Cardiac muscle cell (in vitro differentiated cells and primary cell): ENCODE data around the gene PCNX2. TPM values are rescaled to one million over a fixed set of nuclear protein-coding genes. Genes with fewer than 3 reads are reported as not detected.

Source experiments
- DNase-seq, 2 donors: peaks; one replicate each; pipeline versions ENCODE4 v3.0.0 to v3.0.0-alpha.2; 2010 to 2017; ENCODE audit warnings: low read depth in 1 of 2, low spot score in 1 of 2
- H3K27ac ChIP-seq: fragments of 200-600 bp; sonication (generic); 2 replicates; pipeline ENCODE4 v1.5.1; 2016
- H3K27me3 ChIP-seq: fragments of 200-600 bp; sonication (generic); 2 replicates; pipeline ENCODE4 v1.6.0; 2016; ENCODE audit warnings: control low read depth
- H3K36me3 ChIP-seq: fragments of 200-600 bp; sonication (generic); 2 replicates; pipeline ENCODE4 v1.5.1; 2016; ENCODE audit warnings: control low read depth
- H3K4me1 ChIP-seq: fragments of 200-600 bp; sonication (generic); 2 replicates; pipeline ENCODE4 v1.8.1; 2017; ENCODE audit warnings: low read depth, mild to moderate bottlenecking, mixed run types
- H3K4me3 ChIP-seq: fragments of 200-600 bp; sonication (generic); 2 replicates; pipeline ENCODE4 v1.5.1; 2016; ENCODE audit warnings: mild to moderate bottlenecking
- H3K9me3 ChIP-seq: fragments of 200-600 bp; sonication (generic); 2 replicates; pipeline ENCODE4 v1.5.1; 2017; ENCODE audit warnings: low read depth, mild to moderate bottlenecking, control low read depth
- CTCF ChIP-seq: IDR thresholded peaks from 2 replicates; pipeline ENCODE4 v1.5.1; 2012; ENCODE audit warnings: low read depth, mild to moderate bottlenecking, low read length
- polyA plus RNA-seq: library from polyadenylated mRNA; unstranded; fragments of >200 nt; fragmentation: Nextera tagmentation; extraction: Ambion mirVana; gene quantifications from 2 replicates; pipeline ENCODE4 v1.2.1, GENCODE V29; 2016
- total RNA-seq: library from RNA; depleted of rRNA; stranded (reverse); fragments of >200 nt; gene quantifications from 2 replicates; pipeline ENCODE4 v1.2.3, GENCODE V29; 2016

PCNX2 gene
- total and polyA plus RNA-seq, 2 experiments from 2014 or later: 3.9 to 5.1 TPM

GRCh38 chr1:233333086-233333485, 37.6 kb upstream of the PCNX2 start:
- no peaks in the 10 kb centered on the region for H3K36me3 ChIP-seq
- peaks cover 5% of the 10 kb centered on the region for H3K4me1 ChIP-seq
- no peak overlapping the region for H3K4me3 ChIP-seq
- H3K27me3 ChIP-seq: peaks cover 27% of the 10 kb centered on the region
- no peak overlapping the region for H3K27ac ChIP-seq
- no peak for DNase-seq
- no peaks in the 10 kb centered on the region for H3K9me3 ChIP-seq
- TF ChIP-seq CTCF: no peak

- Histone ChIP-seq H3K27me3 (peaks cover 28% of the 10 kb centered on the region), H3K9me3 (no peaks in the 10 kb centered on the region), H3K4me1 (peaks cover 5% of the 10 kb centered on the region), H3K4me3 (no peak overlapping the region), H3K36me3 (no peaks in the 10 kb centered on the region), H3K27ac (no peak overlapping the region)
- no peak for DNase-seq
- TF ChIP-seq CTCF: no peak
These were observed 36.4 kb upstream of the PCNX2 start for GRCh38 chr1:233331676-233332519.

- Histone ChIP-seq H3K27ac (no peak overlapping the region), H3K36me3 (no peaks in the 10 kb centered on the region), H3K9me3 (no peaks in the 10 kb centered on the region), H3K27me3 (peaks cover 28% of the 10 kb centered on the region), H3K4me1 (peaks cover 5% of the 10 kb centered on the region), H3K4me3 (peak overlapping the region; percentile 56)
- DNase-seq: peak; percentile 9 to 55
- TF ChIP-seq CTCF: no peak
These were observed 32.8 kb upstream of the PCNX2 start for GRCh38 chr1:233328142-233328921.

- no peaks in the 10 kb centered on the region for H3K9me3 ChIP-seq
- no peak for TF ChIP-seq CTCF
- peaks cover 28% of the 10 kb centered on the region for H3K27me3 ChIP-seq
- no peak within 1 kb of the TSS for H3K27ac ChIP-seq
- H3K4me3 ChIP-seq: peak within 1 kb of the TSS; percentile 56
- H3K36me3 ChIP-seq: no peaks in the 10 kb centered on the region
- peaks cover 5% of the 10 kb centered on the region for H3K4me1 ChIP-seq
- no peak for DNase-seq
These were observed 32.2 kb upstream of the PCNX2 start, which contains the start of gene MAP3K21 for GRCh38 chr1:233327651-233328141. TSS of gene MAP3K21 (plus strand) at chr1:233327724. CDS start at chr1:233328029, 305 bp downstream.

GRCh38 chr1:233326811-233327650, 31.5 kb upstream of the PCNX2 start:
- Histone ChIP-seq H3K4me1 (peaks cover 5% of the 10 kb centered on the region), H3K9me3 (no peaks in the 10 kb centered on the region), H3K27me3 (peaks cover 28% of the 10 kb centered on the region), H3K4me3 (peak overlapping the region; percentile 56), H3K27ac (no peak overlapping the region), H3K36me3 (no peaks in the 10 kb centered on the region)
- TF ChIP-seq CTCF: no peak
- DNase-seq: peak; percentile 20 to 87
